ENCODE measurements around the gene MED25.

MED25 gene

DNA sequence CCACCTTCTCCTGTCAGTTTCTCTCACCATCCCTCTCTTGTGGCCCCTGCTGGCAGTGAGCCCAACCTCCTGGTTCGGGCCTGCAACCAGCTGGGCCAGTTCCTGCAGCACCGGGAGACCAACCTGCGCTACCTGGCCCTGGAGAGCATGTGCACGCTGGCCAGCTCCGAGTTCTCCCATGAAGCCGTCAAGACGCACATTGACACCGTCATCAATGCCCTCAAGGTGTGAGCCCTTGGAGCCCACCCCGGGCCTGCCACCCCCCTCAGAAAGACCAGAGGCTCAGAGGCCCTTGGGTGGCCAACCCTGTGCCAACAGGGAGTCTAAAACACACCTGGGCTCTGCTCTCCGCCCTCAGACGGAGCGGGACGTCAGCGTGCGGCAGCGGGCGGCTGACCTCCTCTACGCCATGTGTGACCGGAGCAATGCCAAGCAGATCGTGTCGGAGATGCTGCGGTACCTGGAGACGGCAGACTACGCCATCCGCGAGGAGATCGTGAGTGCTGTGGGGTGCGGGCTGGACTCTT is 18.8 kb upstream of the MED25 start:
- no peak for DNase-seq

DNA sequence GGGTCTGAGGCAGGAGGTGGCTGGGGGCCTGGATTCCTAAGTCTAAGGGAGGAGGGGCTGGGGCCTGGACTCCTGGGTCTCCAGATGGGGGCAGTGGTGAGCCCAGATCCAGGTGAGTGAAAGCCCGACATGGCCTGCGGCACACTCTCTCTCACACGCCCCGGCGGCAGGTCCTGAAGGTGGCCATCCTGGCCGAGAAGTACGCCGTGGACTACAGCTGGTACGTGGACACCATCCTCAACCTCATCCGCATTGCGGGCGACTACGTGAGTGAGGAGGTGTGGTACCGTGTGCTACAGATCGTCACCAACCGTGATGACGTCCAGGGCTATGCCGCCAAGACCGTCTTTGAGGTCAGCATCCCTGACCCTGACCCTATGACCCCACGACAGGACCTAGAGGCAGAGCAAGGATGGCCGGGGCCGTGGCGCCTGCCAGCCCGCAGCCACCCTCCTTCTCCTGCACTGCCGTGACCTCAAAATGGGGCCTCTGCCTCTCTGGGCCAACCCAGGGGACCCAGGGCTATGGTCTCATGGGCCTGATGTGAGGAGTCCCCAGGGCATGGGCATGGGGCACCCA is 18.2 kb upstream of the MED25 start:
- peak in 1 of 2 donors; percentile 28 for DNase-seq

- DNase-seq, result no peak
Observed at GRCh38 chr19:49800771-49801170, 17.3 kb upstream of the MED25 start.

DNA sequence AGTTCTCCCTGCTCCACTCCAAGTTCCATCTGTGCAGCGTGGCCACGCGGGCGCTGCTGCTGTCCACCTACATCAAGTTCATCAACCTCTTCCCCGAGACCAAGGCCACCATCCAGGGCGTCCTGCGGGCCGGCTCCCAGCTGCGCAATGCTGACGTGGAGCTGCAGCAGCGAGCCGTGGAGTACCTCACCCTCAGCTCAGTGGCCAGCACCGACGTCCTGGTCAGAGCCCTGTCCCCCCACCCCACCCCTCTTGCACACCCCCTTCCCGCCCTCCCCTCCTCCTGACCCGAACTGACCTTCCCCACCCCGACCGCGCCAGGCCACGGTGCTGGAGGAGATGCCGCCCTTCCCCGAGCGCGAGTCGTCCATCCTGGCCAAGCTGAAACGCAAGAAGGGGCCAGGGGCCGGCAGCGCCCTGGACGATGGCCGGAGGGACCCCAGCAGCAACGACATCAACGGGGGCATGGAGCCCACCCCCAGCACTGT is 16.6 kb upstream of the MED25 start:
- no peak for DNase-seq

DNA sequence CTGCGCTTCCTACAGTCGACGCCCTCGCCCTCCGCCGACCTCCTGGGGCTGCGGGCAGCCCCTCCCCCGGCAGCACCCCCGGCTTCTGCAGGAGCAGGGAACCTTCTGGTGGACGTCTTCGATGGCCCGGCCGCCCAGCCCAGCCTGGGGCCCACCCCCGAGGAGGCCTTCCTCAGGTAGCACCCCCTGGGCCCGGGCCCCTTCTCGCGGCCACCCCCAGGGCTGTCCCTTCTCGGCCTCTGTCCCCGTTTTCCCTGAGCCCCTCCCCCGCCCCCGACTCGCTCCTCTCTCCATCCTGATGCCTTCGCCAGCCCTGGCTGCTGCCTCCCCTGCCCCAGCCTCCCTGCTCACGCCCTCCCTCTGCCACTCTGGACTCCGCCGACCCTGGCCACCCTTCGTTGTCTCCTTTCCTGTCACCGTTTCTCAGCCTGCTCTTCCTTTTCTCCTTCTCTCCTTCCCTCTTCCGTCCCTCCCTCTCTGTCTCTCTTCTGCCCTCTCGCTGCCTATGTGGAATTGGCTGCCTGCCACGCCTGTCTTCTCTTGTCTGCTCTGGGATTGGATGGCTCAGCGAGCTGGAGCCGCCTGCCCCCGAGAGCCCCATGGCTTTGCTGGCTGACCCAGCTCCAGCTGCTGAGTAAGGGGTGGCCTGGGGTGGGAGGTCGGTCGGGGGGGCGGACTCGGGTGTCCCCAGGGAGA is 16.0 kb upstream of the MED25 start:
- DNase-seq, result no peak

DNA sequence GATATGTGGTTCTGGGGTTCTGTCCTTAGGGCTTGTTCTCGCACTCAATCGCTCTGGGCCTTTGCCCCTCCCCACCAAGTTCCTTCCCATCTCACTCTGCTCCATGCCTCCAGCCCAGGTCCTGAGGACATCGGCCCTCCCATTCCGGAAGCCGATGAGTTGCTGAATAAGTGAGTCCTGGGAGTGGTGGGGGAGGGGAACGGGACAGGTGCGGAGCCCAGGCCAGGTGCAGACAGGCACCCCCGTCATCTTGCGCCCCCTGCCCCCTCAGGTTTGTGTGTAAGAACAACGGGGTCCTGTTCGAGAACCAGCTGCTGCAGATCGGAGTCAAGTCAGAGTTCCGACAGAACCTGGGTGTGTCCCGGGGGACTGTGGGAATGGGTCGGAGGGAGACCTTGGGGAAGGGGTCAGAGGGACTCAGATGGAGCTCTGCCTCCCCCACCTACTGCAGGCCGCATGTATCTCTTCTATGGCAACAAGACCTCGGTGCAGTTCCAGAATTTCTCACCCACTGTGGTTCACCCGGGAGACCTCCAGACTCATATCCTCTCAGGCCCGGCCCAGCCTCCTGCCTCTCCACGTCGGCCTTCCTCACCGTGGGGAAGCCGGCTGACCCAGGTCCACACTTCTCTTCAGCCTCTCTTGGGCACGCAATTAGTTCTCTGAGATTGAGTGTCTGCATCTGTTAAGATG is 15.1 kb upstream of the MED25 start:
- DNase-seq, result no peak

DNA sequence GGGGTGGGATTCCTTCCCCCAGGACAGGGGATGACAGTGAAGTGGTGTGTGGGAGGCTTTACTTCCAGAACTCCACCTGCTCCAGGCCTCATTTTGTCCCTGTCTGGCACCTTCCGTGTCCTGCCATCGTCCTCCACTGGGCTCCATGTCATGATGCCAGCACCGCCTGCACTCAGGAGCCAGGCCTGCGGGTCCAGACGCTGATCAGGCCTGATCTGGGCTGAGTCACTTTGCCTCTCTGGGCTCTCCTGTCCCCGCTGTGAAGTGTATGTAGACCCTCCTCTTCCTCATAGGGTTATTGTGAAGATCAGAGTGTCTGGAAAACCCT is 14.6 kb upstream of the MED25 start:
- no peak for DNase-seq

DNA sequence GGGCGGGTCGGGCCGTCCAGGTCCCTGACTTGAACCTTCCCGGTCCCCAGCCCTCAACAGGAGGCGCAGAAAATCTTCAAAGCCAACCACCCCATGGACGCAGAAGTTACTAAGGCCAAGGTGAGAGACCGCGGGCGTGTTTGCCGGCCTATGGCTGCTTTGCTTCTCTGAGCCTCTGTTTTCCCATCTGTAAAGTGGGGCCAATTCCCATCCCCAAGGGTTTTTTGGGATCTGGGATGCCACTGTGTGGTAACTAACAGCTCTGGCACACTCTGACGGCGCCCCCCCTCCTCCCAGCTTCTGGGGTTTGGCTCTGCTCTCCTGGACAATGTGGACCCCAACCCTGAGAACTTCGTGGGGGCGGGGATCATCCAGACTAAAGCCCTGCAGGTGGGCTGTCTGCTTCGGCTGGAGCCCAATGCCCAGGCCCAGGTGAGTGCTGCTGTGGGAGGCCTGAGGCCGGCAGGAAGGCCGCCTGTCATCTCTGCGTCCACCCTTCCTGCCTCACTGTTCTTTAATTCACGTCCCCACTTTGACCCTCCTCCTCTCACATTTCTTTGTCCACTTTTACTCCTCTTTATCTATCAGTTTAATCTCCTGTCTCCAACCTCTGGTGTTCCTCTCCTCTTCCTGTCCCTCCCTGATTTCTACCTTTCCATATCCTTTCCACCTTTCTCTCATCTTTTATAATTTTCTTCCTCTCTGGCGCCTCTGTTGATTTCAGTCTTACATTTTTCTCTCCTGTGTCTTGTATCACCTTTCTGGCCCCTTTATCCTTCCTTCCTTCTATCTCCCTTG is 12.1 kb upstream of the MED25 start:
- no peak for DNase-seq

DNA sequence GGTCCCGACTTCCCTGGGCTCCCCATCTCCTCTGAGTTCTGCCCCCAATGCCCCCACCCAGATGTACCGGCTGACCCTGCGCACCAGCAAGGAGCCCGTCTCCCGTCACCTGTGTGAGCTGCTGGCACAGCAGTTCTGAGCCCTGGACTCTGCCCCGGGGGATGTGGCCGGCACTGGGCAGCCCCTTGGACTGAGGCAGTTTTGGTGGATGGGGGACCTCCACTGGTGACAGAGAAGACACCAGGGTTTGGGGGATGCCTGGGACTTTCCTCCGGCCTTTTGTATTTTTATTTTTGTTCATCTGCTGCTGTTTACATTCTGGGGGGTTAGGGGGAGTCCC is 11.5 kb upstream of the MED25 start:
- DNase-seq, result no peak

DNA sequence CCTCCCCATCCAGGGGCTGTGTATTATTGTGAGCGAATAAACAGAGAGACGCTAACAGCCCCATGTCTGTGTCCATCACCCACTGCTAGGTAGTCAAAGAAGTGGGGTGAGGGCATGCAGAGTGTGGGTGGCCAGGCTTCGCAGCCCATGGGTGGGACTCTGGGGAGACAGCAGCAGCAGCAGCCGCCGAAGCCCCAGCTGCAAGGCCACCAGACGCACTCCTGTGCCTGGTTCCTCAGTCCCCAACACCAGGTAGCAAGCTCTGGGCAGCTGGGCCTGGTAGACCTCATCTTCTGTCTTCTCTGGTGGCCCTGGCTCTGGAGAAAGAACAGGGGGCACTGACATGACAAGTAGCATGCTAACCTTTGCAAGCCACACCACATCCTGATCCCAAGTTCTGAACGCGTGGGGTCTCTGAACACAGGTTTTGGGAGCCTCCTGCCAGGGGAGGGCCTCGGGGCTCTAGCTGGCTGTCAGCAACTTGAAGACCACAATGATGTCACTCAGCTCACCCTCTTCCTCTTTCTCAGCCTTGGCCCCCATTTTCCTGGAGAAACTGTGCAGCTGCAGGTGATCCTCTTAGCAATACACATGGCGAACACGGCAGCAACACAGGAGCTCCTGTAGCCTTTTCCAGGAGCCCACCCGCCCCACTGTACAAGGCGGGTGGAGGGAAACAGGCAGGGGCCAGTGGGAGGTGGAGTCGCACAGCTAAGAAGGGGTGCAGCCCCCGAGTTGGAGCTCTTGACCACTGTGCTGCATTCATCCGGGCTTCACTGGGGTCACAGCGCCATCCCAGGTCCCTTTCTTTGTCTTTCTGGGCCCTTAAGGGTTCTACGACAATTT is 10.8 kb upstream of the MED25 start:
- DNase-seq, result no peak

DNA sequence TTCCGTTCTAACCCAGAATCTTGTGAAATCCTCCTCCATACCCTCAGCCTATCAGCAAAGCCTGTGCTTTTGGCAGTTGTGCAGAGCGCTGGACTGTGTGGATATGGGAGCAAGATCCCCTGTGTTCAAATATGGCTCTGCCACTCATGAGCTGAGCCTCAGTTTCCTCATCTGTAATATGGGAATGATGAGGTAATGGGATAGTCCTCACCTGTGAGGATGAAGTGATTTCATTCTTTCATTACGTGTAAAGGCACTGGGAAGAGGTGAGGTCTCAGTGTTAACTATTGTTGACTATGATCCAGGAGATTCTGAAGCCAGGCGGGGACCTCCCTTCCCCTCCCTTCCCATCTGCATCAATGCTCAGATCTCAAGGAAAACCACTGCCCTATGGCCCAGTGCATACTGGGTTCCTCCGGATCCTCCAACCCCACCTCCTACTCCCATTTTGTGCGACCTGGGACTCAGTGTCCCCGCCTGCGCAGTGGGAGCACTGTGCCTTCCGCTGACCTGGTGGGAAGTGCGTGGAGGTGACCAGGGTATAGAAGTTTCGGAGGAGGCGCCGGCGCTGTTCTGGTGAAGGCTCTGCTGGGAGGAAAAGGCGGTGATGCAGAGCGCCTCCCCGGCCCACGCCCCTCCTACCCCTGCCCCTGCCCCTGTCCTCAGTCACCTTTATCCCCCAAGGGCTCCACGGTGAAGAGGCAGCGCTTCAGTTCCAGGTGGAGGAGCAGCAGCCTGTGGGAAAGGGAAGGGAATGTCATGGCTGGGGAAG is 10.0 kb upstream of the MED25 start:
- DNase-seq, result no peak

- DNase-seq, result peak; percentile 86 to 90
Observed at GRCh38 chr19:49808711-49809159, 9.4 kb upstream of the MED25 start.

DNA sequence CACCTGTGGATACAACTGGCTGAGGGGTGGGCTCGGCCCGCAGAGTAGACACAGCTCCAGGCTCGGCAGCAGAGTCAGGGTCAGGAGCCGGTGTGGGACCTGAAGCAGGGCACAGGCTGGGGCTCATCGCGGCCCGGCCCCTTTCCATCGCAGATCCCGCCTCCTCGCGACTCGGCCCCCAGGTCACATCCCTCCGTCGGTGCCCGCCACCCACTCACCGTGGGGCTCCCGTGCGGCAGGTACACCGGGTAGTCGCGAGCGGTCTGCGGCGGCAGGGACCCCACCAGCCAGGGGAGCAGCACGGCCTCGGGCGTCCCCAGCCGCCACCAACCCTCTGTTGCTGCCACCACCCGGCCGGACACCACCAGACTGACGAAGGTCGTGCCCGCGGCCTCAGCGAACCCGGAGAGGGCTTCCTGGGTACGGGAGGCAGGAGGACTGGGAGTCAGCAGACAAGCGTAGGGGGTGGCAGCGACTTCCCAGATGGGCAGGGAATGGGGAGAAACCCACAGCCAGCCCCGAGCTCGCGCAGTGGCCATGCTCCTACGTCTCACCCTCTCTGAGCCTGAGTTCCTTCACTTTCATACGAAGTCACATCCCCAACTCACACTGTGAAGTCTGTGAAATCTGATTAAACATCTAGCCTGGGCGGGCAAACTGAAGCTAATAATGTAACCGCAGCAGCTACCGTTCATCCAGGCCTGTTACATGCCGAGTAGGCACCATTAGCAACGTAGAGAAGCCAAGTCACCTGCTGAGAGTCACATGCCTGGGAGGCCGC is 8.7 kb upstream of the MED25 start:
- DNase-seq, result peak; percentile 50 to 61

- DNase-seq, result no peak
Observed at GRCh38 chr19:49809941-49810389, 8.1 kb upstream of the MED25 start.

DNA sequence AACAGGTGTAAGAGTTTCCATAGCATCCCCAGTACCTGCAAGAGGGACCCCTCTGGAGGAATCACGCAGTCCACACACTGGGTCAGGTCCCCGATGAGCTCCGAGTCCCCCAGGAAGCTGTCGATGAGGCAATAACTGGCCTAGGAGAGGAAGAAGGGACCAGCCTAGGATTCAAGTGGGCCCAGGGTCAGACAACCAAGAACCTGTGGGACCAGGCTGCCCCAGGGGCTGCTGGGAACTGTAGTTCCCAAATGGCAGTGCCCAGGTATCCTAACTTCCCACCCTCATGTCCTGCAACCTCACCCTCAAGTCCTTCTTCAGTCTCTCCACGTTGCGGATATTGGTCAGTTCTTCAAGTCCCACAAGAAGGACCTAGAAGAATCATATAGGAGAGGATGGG is 6.8 kb upstream of the MED25 start:
- DNase-seq, result no peak

DNA sequence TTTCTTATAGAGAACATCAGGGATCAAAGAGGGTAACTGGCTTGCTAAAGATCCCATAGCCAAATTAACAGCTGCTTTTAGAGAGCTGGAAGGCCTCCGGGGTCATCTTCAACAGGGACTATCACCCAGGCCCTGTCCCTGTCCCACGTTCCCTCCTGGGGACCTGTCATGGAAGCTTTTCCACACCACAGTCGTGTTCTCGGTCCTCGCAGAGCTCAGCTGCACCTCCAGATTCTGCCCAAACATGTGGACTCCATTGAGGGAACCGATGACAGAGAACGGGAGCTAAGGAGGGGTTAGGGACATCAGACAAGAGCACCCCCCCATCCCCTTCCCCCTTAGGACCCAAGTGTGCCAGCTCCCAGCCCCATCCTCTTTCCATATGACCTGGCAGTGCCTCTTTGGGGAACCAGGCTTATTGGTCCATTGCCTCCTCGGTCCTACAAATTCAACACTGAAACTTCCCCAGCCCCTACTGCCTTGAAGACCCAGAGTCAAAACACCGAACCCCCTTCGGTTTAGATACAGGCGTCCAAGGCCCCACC is 5.6 kb upstream of the MED25 start:
- DNase-seq, result no peak

GRCh38 chr19:49812997-49813861 is 4.9 kb upstream of the MED25 start, which contains the start of gene FUZ:
TSS of gene FUZ (minus strand) at chr19:49813292. CDS start at chr19:49813106, 186 bp downstream.
- DNase-seq, result peak; percentile 90

DNA sequence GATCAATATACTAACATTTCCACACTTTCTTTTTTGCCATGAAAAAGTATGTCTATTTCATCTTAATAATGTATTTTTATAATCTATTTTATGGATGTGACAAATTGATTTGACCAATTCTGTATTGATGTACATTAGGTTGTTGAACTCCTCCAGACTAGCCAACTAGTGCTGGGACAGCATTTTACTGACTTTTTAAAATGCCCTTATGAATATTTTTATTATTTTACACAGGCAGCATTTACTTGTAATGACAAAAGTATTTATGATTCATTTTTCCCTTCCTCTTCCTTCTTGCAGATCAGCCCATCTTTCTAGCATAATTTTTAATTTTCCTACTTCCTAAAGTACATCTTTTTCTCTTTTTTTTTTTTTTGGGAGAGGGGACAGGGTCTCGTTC is 4.1 kb upstream of the MED25 start:
- DNase-seq, result no peak

- DNase-seq, result no peak
Observed at GRCh38 chr19:49816590-49816989, 1.5 kb upstream of the MED25 start.
